Right cardiac atrium (tissue), 5 donors: Measurements from ENCODE around the gene TLR2. TPM values are rescaled to one million over a fixed set of nuclear protein-coding genes. Genes with fewer than 3 reads are reported as not detected.

Experiments used
- ATAC-seq, 2 donors: fragments of 200-7000 bp; cut with Tn5 transposase; one replicate each; pipeline versions ENCODE4 v1.8.0 to v1.9.1; 2020; ENCODE audit warnings: moderate library complexity in 2 of 2, mild to moderate bottlenecking in 1 of 2
- DNase-seq, 3 donors: peaks; one replicate each; pipeline ENCODE4 v3.0.0-alpha.2; 2020
- H3K27ac ChIP-seq: one replicate; pipeline ENCODE4 v1.5.1; 2013; ENCODE audit warnings: mild to moderate bottlenecking, low read length, control low read depth, moderate library complexity
- H3K27me3 ChIP-seq: one replicate; pipeline ENCODE4 v1.6.1; 2013; ENCODE audit not compliant: control insufficient read depth, insufficient read depth
- H3K4me1 ChIP-seq: one replicate; pipeline ENCODE4 v1.6.1; 2013; ENCODE audit warnings: low read length; ENCODE audit not compliant: control insufficient read depth, insufficient read depth
- H3K4me3 ChIP-seq: one replicate; pipeline ENCODE4 v1.5.1; 2013; ENCODE audit warnings: low read length, control low read depth
- H3K9me3 ChIP-seq: one replicate; pipeline ENCODE4 v1.6.1; 2013; ENCODE audit warnings: low read length; ENCODE audit not compliant: control insufficient read depth
- WGBS: extraction: QIAGEN DNeasy Blood & Tissue Kit; methylation state at CpG from one replicate; pipeline ENCODE4 v1.1.7; 2013; 5-methylcytosine and 5-hydroxymethylcytosine counted together
- intact Hi-C, 4 donors: fragments of 100-400 bp; cut with DNase I; formaldehyde crosslinking; loops; one replicate each; pipeline versions ENCODE4 v1.11.0 to v1.14.0; 2022 to 2023
- polyA plus RNA-seq: library from polyadenylated mRNA; stranded (reverse); fragments of 200-250 nt; gene quantifications from one replicate; pipeline ENCODE4 v1.2.3, GENCODE V29; 2013
- total RNA-seq, 4 donors: library from RNA; stranded (reverse); fragmentation: NEBNext Ultra II Directional; extraction: Animal tissue kit (Norgen Biotek cat#: 25700); gene quantifications; one replicate each; pipeline ENCODE4 v1.2.1, GENCODE V29; 2021
- donor health status: healthy with polysubstance abuse.
- donor health status: DM: no; HTN: yes; CAD: no.
- donor health status: DM: no; HTN: no; CAD: no.
- donor health status: DM: no; HTN: yes; CAD: no; lungs with severe emphysema.
- donor health status: DM: yes; HTN: yes; CAD: no.

Gene TLR2
- total and polyA plus RNA-seq, 5 donors, result 2.0 to 15.1 (median 9.7) TPM

- Histone ChIP-seq H3K27ac (no peak overlapping the region), H3K4me1 (no peaks in the 10 kb centered on the region), H3K27me3 (no peaks in the 10 kb centered on the region), H3K4me3 (no peak overlapping the region), H3K9me3 (no peaks in the 10 kb centered on the region)
- DNase-seq, result no peak
- ATAC-seq, result no peak
- 71% methylated on average over 2 of the region's 2 CpGs for WGBS
- intact Hi-C loops, result no loop called here
These were observed 21.8 kb downstream of the TLR2 start for GRCh38 chr4:153705743-153706468.

- DNase-seq (no peak), ATAC-seq (no peak)
- Histone ChIP-seq H3K4me3 (no peak overlapping the region), H3K27ac (no peak overlapping the region), H3K27me3 (no peaks in the 10 kb centered on the region), H3K4me1 (no peaks in the 10 kb centered on the region), H3K9me3 (no peaks in the 10 kb centered on the region)
- intact Hi-C loops, result no loop called here
These were observed 22.4 kb downstream of the TLR2 start for GRCh38 chr4:153706519-153706918.

DNA sequence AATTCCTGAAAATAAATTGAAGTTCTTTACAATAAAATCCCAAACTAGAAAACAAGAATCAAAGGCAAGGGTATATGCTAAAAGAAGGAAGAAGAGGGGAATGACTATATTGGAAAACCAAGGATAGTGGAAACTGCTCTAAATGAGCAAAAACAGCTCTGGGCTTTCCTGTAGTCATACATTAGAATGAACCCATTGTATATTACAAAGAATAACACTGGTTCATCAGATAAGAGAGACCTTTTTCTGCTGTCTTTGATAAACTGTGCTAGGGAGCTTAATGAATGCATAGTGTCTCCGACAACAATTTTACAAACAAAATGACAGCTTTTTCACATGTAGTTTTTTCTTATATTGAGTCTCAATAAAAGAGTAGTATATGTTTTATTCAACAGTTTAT, 26.6 kb downstream of the TLR2 start:
- ATAC-seq (no peak), DNase-seq (no peak)
- Histone ChIP-seq H3K4me3 (no peak overlapping the region), H3K4me1 (no peaks in the 10 kb centered on the region), H3K27me3 (no peaks in the 10 kb centered on the region), H3K9me3 (no peaks in the 10 kb centered on the region), H3K27ac (no peak overlapping the region)
- intact Hi-C loops, result no loop called here
- WGBS, result 100% methylated on average over 1 of the region's 1 CpG

DNA sequence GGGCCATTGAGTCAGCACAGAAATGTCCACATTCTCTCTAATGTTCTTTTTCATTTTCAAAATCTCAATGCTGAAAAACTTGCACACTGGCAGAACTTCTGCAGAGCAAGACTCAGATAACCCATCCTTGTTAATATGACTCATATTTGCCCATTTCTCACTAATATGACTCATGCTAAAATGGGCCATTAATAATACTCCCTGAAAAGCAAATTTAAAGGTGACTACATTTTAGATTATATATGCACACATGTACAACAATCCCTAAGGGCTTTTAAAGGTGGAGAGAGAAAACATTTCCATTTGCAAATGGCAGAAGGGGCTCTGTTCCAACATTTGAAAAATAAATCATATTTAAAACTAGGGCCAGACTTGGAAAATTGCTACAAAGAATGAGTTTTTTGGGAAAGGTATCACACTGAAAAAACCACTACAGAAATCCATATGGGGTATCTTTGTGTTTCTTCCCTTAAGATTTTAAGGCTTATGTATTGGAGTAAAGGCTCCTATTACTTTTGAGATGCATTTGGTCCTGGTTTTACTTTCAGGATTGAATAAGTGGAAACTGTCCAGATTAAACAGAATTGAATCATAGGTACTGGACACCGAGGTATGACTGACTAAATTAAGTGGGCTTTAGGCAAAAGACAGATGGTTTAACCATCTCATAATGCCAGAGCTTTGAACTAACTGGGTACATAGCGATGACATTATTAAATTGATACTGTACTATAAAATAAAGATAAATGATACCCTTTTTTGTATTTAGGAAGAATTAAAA, 30.0 kb downstream of the TLR2 start:
- WGBS, result 90% methylated on average over 2 of the region's 2 CpGs
- intact Hi-C loops, result no loop called here
- Histone ChIP-seq H3K9me3 (no peaks in the 10 kb centered on the region), H3K27me3 (no peaks in the 10 kb centered on the region), H3K27ac (no peak overlapping the region), H3K4me1 (no peaks in the 10 kb centered on the region), H3K4me3 (no peak overlapping the region)
- no peak for ATAC-seq
- DNase-seq, result no peak

DNA sequence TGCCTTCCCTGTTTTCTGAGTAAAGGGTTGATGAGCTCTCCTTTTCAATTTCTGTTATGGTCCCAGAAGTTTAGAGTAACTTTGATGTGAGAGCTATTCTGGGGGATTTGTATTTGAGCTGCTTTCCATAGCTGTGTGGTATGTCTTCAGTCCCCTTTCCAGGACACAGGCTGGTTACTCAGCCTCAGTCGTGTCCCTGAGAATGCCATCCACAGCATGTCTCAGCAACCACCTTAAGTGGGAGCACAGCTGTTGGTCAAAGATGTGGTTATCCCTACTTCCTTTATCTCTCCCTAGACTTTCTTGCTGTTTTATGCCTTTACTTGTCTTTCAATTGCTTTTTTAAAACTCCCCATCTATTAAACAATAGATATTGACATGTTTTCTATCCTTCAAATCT, 38.0 kb downstream of the TLR2 start:
- H3K27ac ChIP-seq, result no peak overlapping the region
- H3K4me3 ChIP-seq, result no peak overlapping the region
- H3K4me1 ChIP-seq, result peaks cover 2% of the 10 kb centered on the region
- intact Hi-C loops, result no loop called here
- ATAC-seq (no peak), DNase-seq (no peak)
- WGBS, result 58% methylated on average over 1 of the region's 1 CpG
- H3K9me3 ChIP-seq, result no peaks in the 10 kb centered on the region
- H3K27me3 ChIP-seq, result no peaks in the 10 kb centered on the region

GRCh38 chr4:153724606-153725005, 40.5 kb downstream of the TLR2 start:
- Histone ChIP-seq H3K27ac (no peak overlapping the region), H3K27me3 (no peaks in the 10 kb centered on the region), H3K4me1 (peaks cover 2% of the 10 kb centered on the region), H3K9me3 (no peaks in the 10 kb centered on the region), H3K4me3 (no peak overlapping the region)
- ATAC-seq (no peak), DNase-seq (no peak)
- 87% methylated on average over 5 of the region's 5 CpGs for WGBS
- intact Hi-C loops, result no loop called here

- no peaks in the 10 kb centered on the region for H3K9me3 ChIP-seq
- H3K27me3 ChIP-seq, result no peaks in the 10 kb centered on the region
- intact Hi-C loops, result no loop called here
- no peak for DNase-seq
- H3K4me1 ChIP-seq, result peaks cover 2% of the 10 kb centered on the region
- H3K4me3 ChIP-seq, result no peak overlapping the region
- no peak for ATAC-seq
- H3K27ac ChIP-seq, result no peak overlapping the region
- WGBS, result 89% methylated on average over 5 of the region's 5 CpGs
These were observed 41.2 kb downstream of the TLR2 start for GRCh38 chr4:153725136-153725830.

DNA sequence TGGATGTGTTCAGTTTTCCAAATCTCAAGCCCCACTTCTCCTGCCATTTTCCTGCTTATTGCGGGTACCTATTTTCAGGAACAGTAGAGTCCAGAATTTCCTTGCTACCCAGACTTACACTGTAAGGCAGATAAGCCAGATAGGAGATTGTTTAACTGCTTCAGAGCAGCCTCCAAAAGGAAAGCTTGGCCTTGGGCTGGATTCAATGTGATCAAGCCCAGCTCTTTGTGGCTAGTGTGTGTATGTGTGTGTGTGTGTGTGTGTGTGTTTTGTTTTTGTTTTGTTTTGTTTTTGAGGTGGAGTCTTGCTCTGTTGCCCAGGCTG, 41.7 kb downstream of the TLR2 start:
- Histone ChIP-seq H3K4me1 (peaks cover 2% of the 10 kb centered on the region), H3K27ac (no peak overlapping the region), H3K4me3 (no peak overlapping the region), H3K9me3 (no peaks in the 10 kb centered on the region), H3K27me3 (no peaks in the 10 kb centered on the region)
- intact Hi-C loops, result no loop called here
- DNase-seq (no peak), ATAC-seq (no peak)
- WGBS, result 89% methylated on average over 1 of the region's 1 CpG

- Histone ChIP-seq H3K4me1 (peaks cover 2% of the 10 kb centered on the region), H3K9me3 (no peaks in the 10 kb centered on the region), H3K27ac (no peak overlapping the region), H3K27me3 (no peaks in the 10 kb centered on the region), H3K4me3 (no peak overlapping the region)
- WGBS, result 85% methylated on average over 5 of the region's 5 CpGs
- DNase-seq (no peak), ATAC-seq (no peak)
- intact Hi-C loops, result no loop called here
These were observed 44.1 kb downstream of the TLR2 start for GRCh38 chr4:153728151-153728550.

GRCh38 chr4:153728660-153729059, 44.6 kb downstream of the TLR2 start:
- Histone ChIP-seq H3K4me1 (peaks cover 2% of the 10 kb centered on the region), H3K27me3 (no peaks in the 10 kb centered on the region), H3K9me3 (no peaks in the 10 kb centered on the region), H3K4me3 (no peak overlapping the region), H3K27ac (no peak overlapping the region)
- DNase-seq, result no peak
- intact Hi-C loops, result no loop called here
- no peak for ATAC-seq
- WGBS, result 64% methylated on average over 4 of the region's 4 CpGs

DNA sequence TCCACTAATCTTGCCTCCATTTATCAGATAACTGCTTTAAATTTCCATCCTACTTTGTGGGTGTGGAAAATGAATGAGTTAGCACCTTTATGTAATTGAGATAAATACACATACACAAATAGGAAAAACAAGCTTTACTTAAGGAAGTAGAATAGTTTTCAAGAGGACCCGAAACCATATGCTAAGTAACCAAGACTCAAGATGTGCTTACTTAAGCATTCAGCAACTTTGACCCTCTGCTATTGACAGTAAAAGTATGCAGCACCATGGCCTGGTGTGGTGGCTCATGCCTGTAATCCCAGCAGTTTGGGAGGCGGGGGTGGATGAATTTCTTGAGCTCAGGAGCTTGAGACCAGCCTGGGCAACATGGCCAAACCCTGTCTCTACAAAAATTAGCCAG, 45.8 kb downstream of the TLR2 start:
- intact Hi-C loops, result no loop called here
- no peaks in the 10 kb centered on the region for H3K9me3 ChIP-seq
- DNase-seq (no peak), ATAC-seq (no peak)
- H3K4me1 ChIP-seq, result peaks cover 2% of the 10 kb centered on the region
- H3K4me3 ChIP-seq, result no peak overlapping the region
- H3K27me3 ChIP-seq, result no peaks in the 10 kb centered on the region
- 83% methylated on average over 2 of the region's 2 CpGs for WGBS
- H3K27ac ChIP-seq, result no peak overlapping the region
